Neural progenitor cell (in vitro differentiated cells): ENCODE measurements around the gene NDUFV1.

ENCODE experiments used
- EZH2 ChIP-seq: fragments of 200-600 bp; sonication (generic); IDR thresholded peaks from 2 replicates; pipeline ENCODE4 v1.6.1; 2017; ENCODE audit warnings: antibody characterized with exemption, mild to moderate bottlenecking, moderate library complexity
- EZH2phosphoT487 ChIP-seq: fragments of 200-600 bp; sonication (generic); IDR thresholded peaks from 2 replicates; pipeline ENCODE4 v1.6.1; 2017; ENCODE audit warnings: antibody characterized with exemption
- TF ChIP-seq, protein P1 (sequence below): fragments of 200-600 bp; sonication (generic); IDR thresholded peaks from 2 replicates; pipeline ENCODE4 v1.5.1; 2017; ENCODE audit warnings: antibody characterized with exemption, mild to moderate bottlenecking

DNA sequence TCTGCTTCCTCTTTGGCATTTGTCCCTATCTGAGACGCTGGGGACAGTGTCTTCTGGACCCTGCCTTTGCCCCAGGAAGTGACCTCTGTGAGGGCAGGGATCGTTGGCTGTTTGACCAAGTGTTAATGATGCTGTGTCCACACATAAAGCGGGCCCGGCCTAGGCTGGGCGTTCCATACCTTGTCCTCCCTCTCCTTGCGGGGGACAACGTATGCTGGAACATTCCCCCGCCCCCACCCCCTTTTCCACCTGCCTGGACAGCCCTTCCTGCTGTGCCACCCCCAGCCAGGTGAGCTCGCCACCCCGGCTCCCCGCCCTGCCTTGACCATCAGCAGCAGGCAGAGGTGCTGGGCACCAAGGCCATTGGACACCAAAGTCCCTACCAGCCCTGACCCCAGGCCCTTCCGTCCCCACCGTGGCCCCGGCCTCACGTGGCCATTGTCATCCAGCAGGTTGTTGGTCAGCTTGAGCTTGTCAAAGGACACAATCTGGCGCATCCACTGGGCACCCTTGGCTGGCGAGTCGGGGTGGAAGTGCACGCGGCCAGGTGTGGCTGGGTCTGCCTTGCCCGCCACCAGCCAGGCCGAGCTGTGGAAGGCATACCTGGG lies 27.1 kb downstream of the NDUFV1 start:
- TF ChIP-seq EZH2phosphoT487 (no peak), EZH2 (no peak)
- TF ChIP-seq, protein P1, sequence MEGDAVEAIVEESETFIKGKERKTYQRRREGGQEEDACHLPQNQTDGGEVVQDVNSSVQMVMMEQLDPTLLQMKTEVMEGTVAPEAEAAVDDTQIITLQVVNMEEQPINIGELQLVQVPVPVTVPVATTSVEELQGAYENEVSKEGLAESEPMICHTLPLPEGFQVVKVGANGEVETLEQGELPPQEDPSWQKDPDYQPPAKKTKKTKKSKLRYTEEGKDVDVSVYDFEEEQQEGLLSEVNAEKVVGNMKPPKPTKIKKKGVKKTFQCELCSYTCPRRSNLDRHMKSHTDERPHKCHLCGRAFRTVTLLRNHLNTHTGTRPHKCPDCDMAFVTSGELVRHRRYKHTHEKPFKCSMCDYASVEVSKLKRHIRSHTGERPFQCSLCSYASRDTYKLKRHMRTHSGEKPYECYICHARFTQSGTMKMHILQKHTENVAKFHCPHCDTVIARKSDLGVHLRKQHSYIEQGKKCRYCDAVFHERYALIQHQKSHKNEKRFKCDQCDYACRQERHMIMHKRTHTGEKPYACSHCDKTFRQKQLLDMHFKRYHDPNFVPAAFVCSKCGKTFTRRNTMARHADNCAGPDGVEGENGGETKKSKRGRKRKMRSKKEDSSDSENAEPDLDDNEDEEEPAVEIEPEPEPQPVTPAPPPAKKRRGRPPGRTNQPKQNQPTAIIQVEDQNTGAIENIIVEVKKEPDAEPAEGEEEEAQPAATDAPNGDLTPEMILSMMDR, result no peak
